ENCODE measurements around the gene HS6ST1. TPM values are rescaled to one million over a fixed set of nuclear protein-coding genes. Genes with fewer than 3 reads are reported as not detected.
A peak's percentile ranks its signal among the peaks of the same experiment; 100 is the strongest.

Gene HS6ST1
- total RNA-seq, 2 donors from 2014 or later, result 20.5 to 40.4 TPM

GRCh38 chr2:128315122-128315828 lies 3.4 kb downstream of the HS6ST1 start:
- ATAC-seq (no peak), DNase-seq (peak in 1 of 2 donors; percentile 20)
- intact Hi-C loops (cut with DNase I, micrococcal nuclease), result no loop called here

- intact Hi-C loops (cut with DNase I, micrococcal nuclease), result no loop called here
- ATAC-seq, result no peak
- peak in 1 of 2 donors; percentile 20 for DNase-seq
Measured at GRCh38 chr2:128314348-128315121, 4.1 kb downstream of the HS6ST1 start.

- intact Hi-C loops (cut with DNase I, micrococcal nuclease), result no loop called here
- ATAC-seq (no peak), DNase-seq (peak in 1 of 2 donors; percentile 15)
Measured at GRCh38 chr2:128313931-128314347, 4.7 kb downstream of the HS6ST1 start.

DNA sequence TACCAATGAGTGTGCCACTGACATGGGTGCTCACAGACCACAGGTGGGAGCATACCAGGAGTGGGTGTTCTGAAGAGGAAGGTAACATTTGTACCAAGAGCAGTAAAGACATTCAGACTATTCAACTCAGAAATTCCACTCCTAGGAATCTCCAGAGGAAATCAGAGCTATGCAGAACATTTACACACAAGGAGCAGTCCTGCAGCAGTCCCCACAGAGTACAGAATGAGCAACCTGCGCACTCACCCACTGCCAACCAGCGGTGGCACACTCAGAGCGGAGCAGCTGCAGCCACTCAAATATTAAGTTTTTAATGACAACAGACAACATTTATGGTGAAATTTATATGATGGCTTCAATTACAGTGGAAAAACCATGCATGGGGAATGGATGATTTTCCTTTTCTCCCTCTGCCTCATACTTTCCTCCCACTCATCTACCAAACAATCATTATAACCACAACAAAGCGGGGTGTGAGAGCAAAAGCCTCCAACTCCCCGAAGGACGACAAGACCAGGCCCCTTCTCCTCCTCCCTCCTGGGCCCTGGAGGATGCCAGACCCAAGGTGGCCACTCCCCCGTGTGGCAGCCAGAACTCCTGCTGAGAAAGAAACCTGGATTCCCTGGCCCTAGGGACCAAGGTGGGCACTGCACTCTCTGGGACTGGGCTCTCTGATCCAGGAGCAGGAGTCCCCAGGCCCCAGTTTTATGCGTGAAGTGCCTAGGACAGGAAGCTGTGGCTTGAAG lies 5.4 kb downstream of the HS6ST1 start:
- intact Hi-C loops (cut with DNase I, micrococcal nuclease), result no loop called here
- ATAC-seq (no peak), DNase-seq (peak in 1 of 2 donors; percentile 24)

GRCh38 chr2:128312411-128312810 lies 6.3 kb downstream of the HS6ST1 start:
- intact Hi-C loops (cut with DNase I, micrococcal nuclease), result no loop called here
- ATAC-seq, result no peak
- no peak for DNase-seq

GRCh38 chr2:128311755-128312341 lies 6.8 kb downstream of the HS6ST1 start:
- DNase-seq, result peak in 1 of 2 donors; percentile 20
- no peak for ATAC-seq
- intact Hi-C loops (cut with DNase I, micrococcal nuclease), result no loop called here

GRCh38 chr2:128311216-128311754 lies 7.4 kb downstream of the HS6ST1 start:
- DNase-seq, result peak in 1 of 2 donors; percentile 12
- intact Hi-C loops (cut with DNase I, micrococcal nuclease), result no loop called here

DNA sequence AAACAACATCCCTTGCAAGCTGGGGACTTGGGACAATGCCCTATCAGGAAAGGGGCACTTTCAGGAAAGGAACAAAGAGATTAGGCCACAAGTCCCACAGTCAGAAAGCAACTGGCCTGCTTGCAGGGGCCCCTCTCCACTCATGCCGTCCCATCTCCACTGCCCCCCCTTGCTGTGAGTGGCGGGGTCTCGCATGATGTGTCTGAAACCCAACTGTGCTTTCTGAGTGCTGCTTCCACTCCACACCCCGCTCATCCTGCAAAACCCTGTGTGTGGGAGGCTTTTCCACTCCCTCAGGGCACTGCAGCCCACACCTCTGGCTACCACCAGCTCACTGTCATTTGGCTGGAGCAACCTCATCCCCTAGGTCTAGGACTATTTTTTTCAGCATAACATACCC lies 7.9 kb downstream of the HS6ST1 start:
- ATAC-seq, result no peak
- DNase-seq, result no peak
- intact Hi-C loops (cut with DNase I, micrococcal nuclease), result no loop called here

More at GRCh38 chr2:128311216-128311754, 7.4 kb downstream of the HS6ST1 start:
- no peak for ATAC-seq

- intact Hi-C loops (cut with DNase I, micrococcal nuclease), result no loop called here
- ATAC-seq (no peak), DNase-seq (peak; percentile 2 to 22)
Measured at GRCh38 chr2:128310094-128310716, 8.5 kb downstream of the HS6ST1 start.

GRCh38 chr2:128309280-128310093 lies 9.2 kb downstream of the HS6ST1 start:
- intact Hi-C loops (cut with DNase I, micrococcal nuclease), result loop anchor here in 1 of 2 donors (10.0 kb wide), 1 partner anchor 125 kb away; no protein-coding TSS in a partner anchor

DNA sequence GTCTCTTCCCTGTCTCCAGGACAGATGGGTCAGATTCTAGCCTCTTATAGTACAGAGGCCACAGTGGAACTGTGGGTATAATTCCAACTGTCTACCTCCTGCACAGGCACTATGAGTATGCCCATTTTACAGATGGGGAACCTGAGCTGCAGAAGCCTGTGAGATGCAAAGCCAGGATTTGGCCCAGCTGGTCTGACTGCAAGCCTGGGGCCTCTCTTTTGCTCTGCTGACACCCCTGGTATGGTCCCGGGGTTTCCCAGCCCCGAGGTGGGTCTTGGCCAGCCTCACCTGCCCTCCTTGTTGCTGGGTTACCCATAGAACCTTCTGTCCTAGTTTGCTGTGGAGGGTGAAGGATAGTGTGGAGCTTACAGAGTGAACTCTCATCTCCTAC lies 9.8 kb downstream of the HS6ST1 start:
- ATAC-seq (no peak), DNase-seq (peak; percentile 1 to 18)
- intact Hi-C loops (cut with DNase I, micrococcal nuclease), result loop anchor here in 1 of 2 donors (10.0 kb wide), 1 partner anchor 124 kb away; no protein-coding TSS in a partner anchor

More at GRCh38 chr2:128309280-128310093, 9.2 kb downstream of the HS6ST1 start:
- DNase-seq (peak; percentile 61 to 63), ATAC-seq (peak; percentile 61)

DNA sequence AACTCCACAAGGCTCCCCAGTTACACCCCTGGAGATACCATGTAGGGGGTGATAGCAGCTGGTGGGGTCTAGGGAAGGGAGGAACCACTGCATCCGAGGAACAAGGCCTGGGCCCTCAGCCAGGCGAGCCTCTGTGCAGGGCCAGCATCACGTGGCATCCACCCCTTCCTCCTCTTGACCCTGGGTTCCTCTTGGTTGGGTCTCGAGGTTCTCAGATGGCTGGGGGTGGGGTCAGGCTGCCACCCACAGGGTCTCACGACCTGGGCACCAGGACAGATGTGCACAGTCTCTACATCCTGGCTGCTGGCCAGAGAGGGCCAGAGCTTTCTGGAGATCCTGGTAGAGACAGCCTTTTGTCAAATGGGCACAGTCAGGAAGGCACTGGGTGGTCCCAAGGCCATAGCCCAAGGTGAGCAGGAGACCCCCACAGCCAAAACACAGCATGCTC lies 10.4 kb downstream of the HS6ST1 start:
- ATAC-seq (no peak), DNase-seq (peak; percentile 16 to 36)
- intact Hi-C loops (cut with DNase I, micrococcal nuclease), result loop anchor here in 1 of 2 donors (10.0 kb wide), 1 partner anchor 124 kb away; no protein-coding TSS in a partner anchor

DNA sequence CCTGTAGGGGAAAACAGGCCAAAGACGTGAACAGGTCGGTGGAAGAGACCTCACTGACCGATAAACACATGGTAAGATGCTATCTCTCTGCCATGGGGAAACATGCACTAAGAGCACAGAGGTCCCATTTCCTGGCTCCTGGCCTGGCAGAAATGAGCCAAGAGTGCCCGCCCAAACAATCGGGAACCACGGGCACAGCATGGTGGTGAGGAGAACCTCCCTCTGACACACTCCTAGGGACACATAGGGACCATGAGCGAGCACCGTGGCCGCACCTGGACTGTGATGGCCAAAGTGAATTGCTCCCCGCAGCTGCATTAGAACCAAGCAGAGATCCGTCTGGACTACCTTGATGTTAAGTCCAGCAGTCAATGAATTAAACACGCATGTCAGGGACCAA lies 11.1 kb downstream of the HS6ST1 start:
- peak; percentile 3 to 21 for DNase-seq
- intact Hi-C loops (cut with DNase I, micrococcal nuclease), result loop anchor here in 1 of 2 donors (10.0 kb wide), 1 partner anchor 123 kb away; no protein-coding TSS in a partner anchor
- ATAC-seq, result no peak

- DNase-seq (peak; percentile 4 to 22), ATAC-seq (no peak)
Measured at GRCh38 chr2:128306931-128307460, 11.7 kb downstream of the HS6ST1 start.

GRCh38 chr2:128306081-128306930 lies 12.4 kb downstream of the HS6ST1 start:
- peak; percentile 54 for ATAC-seq
- intact Hi-C loops (cut with DNase I, micrococcal nuclease), result loop anchor here in 1 of 2 donors (10.0 kb wide), 1 partner anchor 122 kb away; no protein-coding TSS in a partner anchor
- peak; percentile 65 to 80 for DNase-seq

More at GRCh38 chr2:128306931-128307460, 11.7 kb downstream of the HS6ST1 start:
- intact Hi-C loops (cut with DNase I, micrococcal nuclease), result loop anchor here in 1 of 2 donors (10.0 kb wide), 1 partner anchor 122 kb away; no protein-coding TSS in a partner anchor
